IMR-90 (cell line): Measurements from ENCODE around the gene CMBL. TPM values are rescaled to one million over a fixed set of nuclear protein-coding genes. Genes with fewer than 3 reads are reported as not detected.

Source experiments
- ATAC-seq: fragments of 200-7000 bp; cut with Tn5 transposase; 2 replicates; pipeline ENCODE4 v1.9.1; 2020; ENCODE audit warnings: low read depth, mild to moderate bottlenecking, moderate library complexity
- BruUV-seq: library from RNA; stranded (reverse); fragments of 400-500 nt; replicated peaks from 2 replicates; lab custom pipeline; 2021; lab: Mats Ljungman, UMichigan
- CTCF ChIA-PET: fragments of 300-600 bp; formaldehyde crosslinking; extraction: SDS; loops from one replicate; lab custom pipeline; 2021; ENCODE audit warnings: antibody characterized with exemption; lab: Yijun Ruan, JAX
- POLR2A ChIA-PET: fragments of 300-600 bp; sonication (Branson Sonifier 250); formaldehyde crosslinking; loops from one replicate; lab custom pipeline; 2022; ENCODE audit warnings: antibody characterized with exemption; ENCODE audit not compliant: unreplicated experiment; lab: Charles Lee
- DNase-seq: peaks from one replicate; pipeline ENCODE4 v3.0.0; 2013
- H2AFZ ChIP-seq: replicated peaks from 2 replicates; pipeline ENCODE3; 2013; ENCODE audit warnings: low read length, mild to moderate bottlenecking; ENCODE audit not compliant: poor library complexity
- H2AK5ac ChIP-seq: 2 replicates; pipeline ENCODE4 v1.6.1; 2013; ENCODE audit warnings: low read depth, low read length, inconsistent platforms
- H2AK9ac ChIP-seq: replicated peaks from 2 replicates; pipeline ENCODE3; 2013; ENCODE audit warnings: mild to moderate bottlenecking, low read depth, low read length, moderate library complexity; ENCODE audit not compliant: poor library complexity
- H2BK120ac ChIP-seq: 2 replicates; pipeline ENCODE4 v1.6.1; 2013; ENCODE audit warnings: low read depth, low read length, inconsistent platforms
- H2BK15ac ChIP-seq: 3 replicates; pipeline ENCODE4 v1.6.1; 2013; ENCODE audit warnings: low read depth, low read length, inconsistent platforms
- H2BK20ac ChIP-seq: 2 replicates; pipeline ENCODE4 v1.6.1; 2013; ENCODE audit warnings: low read depth, mild to moderate bottlenecking, inconsistent platforms, low read length, moderate library complexity
- H2BK5ac ChIP-seq: 2 replicates; pipeline ENCODE4 v1.6.1; 2013; ENCODE audit warnings: mild to moderate bottlenecking, low read depth, low read length, inconsistent platforms; ENCODE audit not compliant: poor library complexity, severe bottlenecking
- H3K14ac ChIP-seq: replicated peaks from 2 replicates; pipeline ENCODE4 v1.6.1; 2013; ENCODE audit warnings: low read depth, low read length, inconsistent platforms
- H3K18ac ChIP-seq: 2 replicates; pipeline ENCODE4 v1.6.1; 2013; ENCODE audit warnings: low read depth, low read length, control low read depth
- H3K23ac ChIP-seq: 2 replicates; pipeline ENCODE4 v1.6.1; 2013; ENCODE audit warnings: low read depth, low read length, inconsistent platforms
- H3K27ac ChIP-seq: 2 replicates; pipeline ENCODE4 v1.5.1; 2013; ENCODE audit warnings: mild to moderate bottlenecking, control low read depth, low read length; ENCODE audit not compliant: insufficient read depth
- H3K27me3 ChIP-seq: 2 replicates; pipeline ENCODE4 v1.6.1; 2013; ENCODE audit warnings: low read length; ENCODE audit not compliant: control insufficient read depth, insufficient read depth
- H3K36me3 ChIP-seq: 2 replicates; pipeline ENCODE4 v1.6.1; 2013; ENCODE audit warnings: low read length, mixed read lengths; ENCODE audit not compliant: control insufficient read depth, insufficient read depth
- H3K4ac ChIP-seq: 2 replicates; pipeline ENCODE4 v1.6.1; 2013; ENCODE audit warnings: low read depth, low read length, inconsistent platforms
- H3K4me1 ChIP-seq: 2 replicates; pipeline ENCODE4 v1.6.1; 2013; ENCODE audit warnings: low read length, mixed read lengths; ENCODE audit not compliant: control insufficient read depth, insufficient read depth
- H3K4me2 ChIP-seq: 2 replicates; pipeline ENCODE4 v1.6.1; 2013; ENCODE audit warnings: low read depth, mild to moderate bottlenecking, control low read depth, low read length, moderate library complexity
- H3K4me3 ChIP-seq: 2 replicates; pipeline ENCODE4 v1.5.1; 2013; ENCODE audit warnings: low read depth, mild to moderate bottlenecking, control low read depth, low read length, moderate library complexity; ENCODE audit not compliant: insufficient read depth
- H3K56ac ChIP-seq: 2 replicates; pipeline ENCODE4 v1.6.1; 2013; ENCODE audit warnings: low read length, inconsistent platforms; ENCODE audit not compliant: insufficient read depth; ENCODE audit errors: extremely low read depth
- H3K79me1 ChIP-seq, 2 experiments: 2 replicates each; pipeline ENCODE4 v1.6.1; 2013; ENCODE audit warnings: low read length in 2 of 2, inconsistent platforms in 1 of 2, low read depth in 1 of 2
- H3K9ac ChIP-seq: 2 replicates; pipeline ENCODE4 v1.6.1; 2013; ENCODE audit warnings: low read depth, low read length, control low read depth
- H3K9me1 ChIP-seq: 2 replicates; pipeline ENCODE4 v1.6.1; 2013; ENCODE audit warnings: low read length, inconsistent platforms; ENCODE audit not compliant: insufficient read depth
- H3K9me3 ChIP-seq: 2 replicates; pipeline ENCODE4 v1.6.1; 2013; ENCODE audit warnings: low read length; ENCODE audit not compliant: control insufficient read depth, insufficient read depth
- H4K20me1 ChIP-seq: 2 replicates; pipeline ENCODE4 v1.6.1; 2013; ENCODE audit warnings: low read length, inconsistent platforms; ENCODE audit not compliant: insufficient read depth
- H4K5ac ChIP-seq: 2 replicates; pipeline ENCODE4 v1.6.1; 2013; ENCODE audit warnings: mild to moderate bottlenecking, low read depth, low read length, control low read depth
- H4K8ac ChIP-seq, 2 experiments: 2 replicates each; pipeline ENCODE4 v1.6.1; 2013; ENCODE audit warnings: low read depth in 2 of 2, low read length in 2 of 2, control low read depth in 1 of 2, inconsistent platforms in 1 of 2
- H4K91ac ChIP-seq: 2 replicates; pipeline ENCODE4 v1.6.1; 2013; ENCODE audit warnings: low read depth, low read length, inconsistent platforms; ENCODE audit not compliant: insufficient read depth
- FOS ChIP-seq: fragments of 150-350 bp; IDR thresholded peaks from 2 replicates; pipeline ENCODE4 v1.6.1; 2016; ENCODE audit warnings: low read depth, low read length
- MAFK ChIP-seq: IDR thresholded peaks from 2 replicates; pipeline ENCODE4 v1.6.1; 2012; ENCODE audit warnings: low read depth, low read length, improper control_type of control experiment
- MAZ ChIP-seq: IDR thresholded peaks from 2 replicates; pipeline ENCODE4 v1.6.1; 2012; ENCODE audit warnings: low read depth, mild to moderate bottlenecking, low read length, improper control_type of control experiment, moderate library complexity, borderline replicate concordance
- NFE2L2 ChIP-seq: fragments of 150-350 bp; IDR thresholded peaks from 2 replicates; pipeline ENCODE4 v1.6.1; 2016; ENCODE audit warnings: low read depth, mild to moderate bottlenecking, low read length
- RFX5 ChIP-seq: IDR thresholded peaks from 2 replicates; pipeline ENCODE4 v1.8.0; 2012; ENCODE audit warnings: low read depth, mild to moderate bottlenecking, low read length, moderate library complexity
- WGBS, 2 experiments: methylation state at CpG; one replicate each; pipeline versions ENCODE4 v1.1.5 to v1.1.7; 2013; ENCODE audit warnings: missing lambda C conversion rate in 2 of 2; ENCODE audit not compliant: insufficient read length in 1 of 2; ENCODE audit errors: extremely low coverage in 2 of 2; 5-methylcytosine and 5-hydroxymethylcytosine counted together
- dilution Hi-C: fragments of 300-500 bp; cut with HindIII; formaldehyde crosslinking; loops from one replicate; pipeline ENCODE4 v1.14.3; 2018; ENCODE audit warnings: low sequenced_read_pairs; ENCODE audit not compliant: unreplicated experiment
- in situ Hi-C: fragments of 300-500 bp; cut with MboI; formaldehyde crosslinking; loops from 3 replicates; pipeline ENCODE4 v1.14.3; 2019; ENCODE audit warnings: low sequenced_read_pairs, inconsistent platforms, mixed read lengths
- intact Hi-C: fragments of 100-400 bp; cut with micrococcal nuclease; formaldehyde crosslinking; loops from 2 replicates; pipeline ENCODE4 v1.10.0; 2022
- polyA plus RNA-seq, 3 experiments: library from polyadenylated mRNA; depleted of rRNA; stranded (reverse); fragments of >200 nt; gene quantifications; 2 replicates each; pipeline ENCODE4 v1.2.3, GENCODE V29; 2012; ENCODE audit warnings: low replicate concordance in 1 of 3
- total RNA-seq: library from RNA; depleted of rRNA; stranded (reverse); fragments of >200 nt; gene quantifications from 2 replicates; pipeline ENCODE4 v1.2.3, GENCODE V29; 2012

Gene CMBL
- total and polyA plus RNA-seq, 2 of the 4 experiments (the other 2 are of a cell fraction), result 5.0 to 26.3 TPM

GRCh38 chr5:10323588-10324488, 16.1 kb upstream of the CMBL start:
- H3K36me3 ChIP-seq, result no peaks in the 10 kb centered on the region
- H2BK20ac ChIP-seq, result no peak overlapping the region
- H3K14ac ChIP-seq, result no peak overlapping the region
- H3K4me1 ChIP-seq, result peaks cover 2% of the 10 kb centered on the region; the same call in 1 of the 2 replicates
- H2BK5ac ChIP-seq, result no peak overlapping the region
- H3K4me2 ChIP-seq, result no peak overlapping the region
- ATAC-seq (peak; percentile 60), DNase-seq (peak; percentile 29)
- intact Hi-C loops (no loop called here), in situ Hi-C loops (no loop called here), dilution Hi-C loops (no loop called here)
- no peak overlapping the region for H2BK120ac ChIP-seq
- peaks cover 3% of the 10 kb centered on the region; the same call in 1 of the 2 replicates for H3K9me1 ChIP-seq
- H2AK5ac ChIP-seq, result no peak overlapping the region
- H3K79me1 ChIP-seq, result no peaks in the 10 kb centered on the region
- H3K23ac ChIP-seq, result no peak overlapping the region
- H3K56ac ChIP-seq, result no peak overlapping the region
- H4K20me1 ChIP-seq, result no peaks in the 10 kb centered on the region
- H2BK15ac ChIP-seq, result no peak overlapping the region
- H3K27ac ChIP-seq, result no peak overlapping the region
- H4K8ac ChIP-seq, result no peak overlapping the region
- POLR2A ChIA-PET, result no interaction called here
- no peaks in the 10 kb centered on the region for H3K9me3 ChIP-seq
- no peak overlapping the region for H3K4ac ChIP-seq
- no peak overlapping the region for H3K9ac ChIP-seq
- 60% methylated on average over 1 of the region's 6 CpGs; no CpG with 5 or more reads in 1 of the 2 experiments for WGBS, 2 experiments
- no peak overlapping the region for H2AFZ ChIP-seq
- H4K91ac ChIP-seq, result no peak overlapping the region
- no peak overlapping the region for H3K4me3 ChIP-seq
- H4K5ac ChIP-seq, result no peak overlapping the region
- TF ChIP-seq NFE2L2 (0 out of 2 replicates have a peak, but pooled peaks have one; percentile 53), MAZ (no peak), MAFK (peak; percentile 63), FOS (no peak), RFX5 (no peak)
- no peak overlapping the region for H2AK9ac ChIP-seq
- H3K27me3 ChIP-seq, result peaks cover 2% of the 10 kb centered on the region; the same call in 1 of the 2 replicates
- CTCF ChIA-PET, result no interaction called here
- no TSS peak for BruUV-seq
- no peak overlapping the region for H3K18ac ChIP-seq
